Endometrial microvascular endothelial cells (primary cell): ENCODE data around the gene HMCN2. TPM values are rescaled to one million over a fixed set of nuclear protein-coding genes. Genes with fewer than 3 reads are reported as not detected.

ENCODE experiments used
- in situ Hi-C: cut with HindIII; loops from 2 replicates; pipeline ENCODE4 v1.10.0; 2017; ENCODE audit warnings: low sequenced_read_pairs, low pct_unique_long_range_greater_than_20kb; ENCODE audit errors: inconsistent ontology term
- total RNA-seq: library from RNA; depleted of rRNA; stranded (reverse); fragments of >200 nt; gene quantifications from one replicate; pipeline ENCODE4 v1.2.3, GENCODE V29; 2015; ENCODE audit errors: inconsistent ontology term

Gene HMCN2
- total RNA-seq, 1 donor from 2014 or later, result not detected

GRCh38 chr9:130410443-130410842 is 144.9 kb downstream of the HMCN2 start:
- in situ Hi-C loops, result no loop called here

- in situ Hi-C loops, result no loop called here
Observed at GRCh38 chr9:130411566-130411915, 146.0 kb downstream of the HMCN2 start.

DNA sequence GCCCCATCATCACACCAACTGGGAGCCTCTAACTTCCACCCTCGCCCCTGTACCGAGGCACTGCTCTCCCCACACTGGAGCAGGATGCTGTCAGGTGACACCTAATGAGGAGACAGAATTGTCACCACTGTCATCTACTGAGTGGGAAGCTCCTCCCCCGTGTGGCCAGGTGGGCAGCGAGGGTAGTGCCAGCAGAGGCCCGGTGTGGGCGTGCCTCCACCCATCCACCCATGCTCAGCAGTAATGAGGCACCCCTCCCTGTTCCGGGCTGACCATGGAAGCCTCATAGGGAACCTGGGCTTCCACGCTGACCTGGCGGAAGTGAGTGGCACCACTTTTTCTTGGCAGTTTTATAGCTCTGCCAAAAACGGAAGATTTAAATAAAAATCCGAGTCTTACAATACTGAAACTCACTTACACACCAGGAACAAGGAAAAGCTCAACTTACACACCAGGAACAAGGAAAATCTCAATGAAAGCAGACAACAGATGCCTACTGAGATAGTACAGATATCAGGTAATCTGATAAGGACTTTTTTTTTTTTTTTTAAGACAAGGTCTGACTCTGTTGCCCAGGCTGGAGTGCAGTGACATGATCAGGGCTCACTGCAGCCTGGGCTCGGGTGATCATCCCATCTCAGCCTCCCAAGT is 148.6 kb downstream of the HMCN2 start:
- in situ Hi-C loops, result no loop called here

DNA sequence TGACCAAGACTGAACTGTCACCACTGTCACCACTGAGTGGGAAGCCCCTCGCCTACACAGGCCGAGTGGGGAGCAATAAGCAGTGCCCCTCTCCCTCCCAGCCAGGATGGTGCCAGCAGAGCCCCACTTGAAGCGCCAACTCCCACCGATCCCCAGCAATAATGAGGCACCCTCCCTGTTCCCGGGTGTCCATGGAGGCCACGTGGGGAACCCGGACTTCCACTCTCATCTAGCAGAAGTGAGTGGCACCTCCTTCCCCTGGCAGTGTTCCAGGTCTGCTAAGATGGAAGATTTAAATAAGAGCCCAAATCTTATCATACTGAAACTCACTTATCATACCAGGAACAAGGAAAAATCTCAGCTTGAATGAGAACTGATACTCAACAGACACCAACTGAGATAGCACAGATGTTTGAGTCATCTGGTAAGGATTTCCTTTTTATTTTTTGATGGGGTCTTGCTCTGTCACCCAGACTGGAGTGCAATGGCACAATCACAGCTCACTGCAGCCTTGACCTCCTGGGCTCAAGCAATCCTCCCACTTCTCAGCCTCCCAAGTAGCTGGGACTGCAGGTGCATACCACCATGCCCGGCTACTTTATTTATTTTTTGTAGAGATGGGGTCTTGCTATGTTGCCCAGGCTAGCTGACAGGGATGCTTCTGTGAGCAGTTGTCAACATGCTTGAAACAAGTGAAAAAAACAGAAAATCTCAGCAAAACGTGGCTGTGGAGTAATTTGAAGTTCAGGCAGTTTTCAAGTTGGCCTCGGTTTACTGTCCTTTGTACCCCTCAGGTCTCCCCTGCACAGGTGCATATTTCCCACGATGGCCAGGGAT is 149.6 kb downstream of the HMCN2 start:
- in situ Hi-C loops, result no loop called here

DNA sequence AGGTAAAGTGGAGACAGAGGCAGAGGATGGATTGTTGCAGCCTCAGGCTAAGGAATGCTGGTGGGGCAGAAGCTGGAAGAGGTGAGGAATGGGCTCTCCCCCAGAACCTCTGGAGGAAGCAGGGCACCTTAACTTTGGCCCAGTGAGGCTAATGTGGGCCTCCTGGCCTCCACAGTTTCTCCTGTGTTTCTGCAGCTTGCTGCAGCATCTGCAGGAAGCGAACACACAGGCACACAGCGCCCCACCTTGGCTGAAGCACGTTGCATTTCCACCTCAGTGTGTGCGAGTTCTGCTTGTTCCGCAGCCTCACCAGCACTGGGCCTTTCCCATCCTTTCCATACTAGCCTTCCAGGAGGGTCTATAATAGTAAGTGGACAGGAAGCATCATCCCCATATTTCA is 152.0 kb downstream of the HMCN2 start:
- in situ Hi-C loops, result no loop called here

GRCh38 chr9:130418776-130419175 is 153.2 kb downstream of the HMCN2 start:
- in situ Hi-C loops, result no loop called here

- in situ Hi-C loops, result no loop called here
Observed at GRCh38 chr9:130419521-130420035, 154.0 kb downstream of the HMCN2 start.

DNA sequence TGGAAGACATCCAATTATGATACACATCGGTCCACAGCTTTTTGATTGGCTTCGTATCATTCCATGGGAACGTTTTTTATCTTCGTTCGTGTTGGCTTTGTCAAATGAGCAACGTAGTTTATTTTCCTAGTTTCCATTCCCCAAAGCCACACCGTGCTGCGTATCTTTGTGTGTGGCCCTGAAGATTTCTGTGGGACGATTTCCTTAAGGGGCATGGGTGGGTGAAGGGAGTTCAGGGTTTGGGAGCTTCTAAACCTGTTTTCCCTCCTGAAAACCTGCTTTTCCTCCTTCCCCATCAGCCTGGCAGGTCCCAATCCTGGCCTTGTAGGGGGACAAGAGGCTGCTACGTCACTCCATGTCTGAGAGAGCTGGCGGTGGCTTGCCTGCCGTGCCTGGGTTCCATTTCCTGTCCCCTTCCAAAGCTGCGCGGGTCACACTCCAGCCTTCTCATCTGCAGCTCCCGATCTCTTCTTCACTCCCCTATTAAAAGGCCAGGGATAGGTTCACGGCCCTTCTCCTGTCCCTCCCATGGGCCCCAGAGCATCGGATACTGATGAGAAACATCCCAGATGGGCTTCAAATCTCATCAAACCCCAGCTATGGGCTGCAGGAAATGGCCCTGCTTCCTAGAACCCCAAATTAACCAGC is 155.7 kb downstream of the HMCN2 start:
- in situ Hi-C loops, result no loop called here

DNA sequence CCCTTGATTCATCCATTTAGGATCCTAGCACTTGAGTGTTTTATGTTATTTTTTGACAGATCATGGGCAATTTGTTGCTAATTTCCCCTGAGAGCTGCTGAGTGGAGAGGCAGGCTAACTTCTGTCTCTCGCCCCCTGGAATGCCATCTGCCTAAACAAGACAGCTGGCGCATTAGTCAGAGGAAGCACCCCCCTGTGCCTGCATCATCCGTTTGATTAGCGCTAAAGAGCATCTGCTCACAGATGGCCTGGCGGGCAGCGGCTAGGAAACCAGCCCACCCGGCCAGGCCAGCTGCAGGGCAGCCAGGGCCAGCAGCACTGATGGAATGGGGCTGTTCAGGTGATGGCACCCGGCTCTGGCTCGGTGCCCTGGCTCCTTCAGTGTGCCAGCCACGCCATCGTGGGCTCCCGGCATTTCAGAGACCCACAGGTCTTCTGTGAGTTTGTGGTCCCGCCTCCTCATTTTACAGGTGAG is 156.3 kb downstream of the HMCN2 start:
- in situ Hi-C loops, result no loop called here

- in situ Hi-C loops, result no loop called here
Observed at GRCh38 chr9:130422546-130422945, 157.0 kb downstream of the HMCN2 start.

DNA sequence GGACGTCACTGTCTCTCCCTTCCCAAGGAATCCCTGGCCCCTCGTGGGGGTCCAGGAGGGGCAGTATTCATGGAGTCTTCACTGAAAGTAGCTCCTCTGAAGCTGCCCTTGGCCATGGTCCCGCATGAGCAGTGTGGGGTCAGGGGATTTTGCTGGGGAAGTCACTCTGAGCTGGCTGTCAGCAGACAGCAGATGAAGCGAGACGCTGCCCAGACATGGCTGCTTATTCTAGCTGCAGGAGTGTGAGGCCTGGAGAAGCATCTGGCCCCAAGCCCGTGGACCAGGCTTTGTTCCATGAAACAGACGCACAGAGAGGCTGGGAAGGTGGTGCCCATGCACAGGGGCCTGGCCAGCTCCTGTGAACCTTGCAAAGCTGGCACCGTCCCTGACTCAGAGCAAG is 157.7 kb downstream of the HMCN2 start:
- in situ Hi-C loops, result no loop called here

GRCh38 chr9:130424595-130425454 is 159.3 kb downstream of the HMCN2 start:
- in situ Hi-C loops, result no loop called here

GRCh38 chr9:130425741-130426466 is 160.3 kb downstream of the HMCN2 start:
- in situ Hi-C loops, result no loop called here

DNA sequence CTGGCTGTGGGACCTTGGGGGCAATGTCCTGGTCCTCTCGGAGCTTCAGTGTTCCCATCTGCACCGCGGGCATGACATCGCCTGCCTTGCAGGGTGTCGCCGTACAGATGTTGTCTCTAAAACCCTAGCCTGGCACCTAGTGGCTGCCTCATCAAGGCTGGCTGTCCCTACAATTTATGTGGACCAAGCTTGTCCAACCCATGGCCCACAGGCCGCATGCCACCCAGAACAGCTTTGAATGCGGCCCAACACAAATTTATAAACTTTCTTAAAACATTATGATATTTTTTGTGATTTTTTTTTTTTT is 160.9 kb downstream of the HMCN2 start:
- in situ Hi-C loops, result no loop called here

GRCh38 chr9:130426883-130427282 is 161.3 kb downstream of the HMCN2 start:
- in situ Hi-C loops, result no loop called here

DNA sequence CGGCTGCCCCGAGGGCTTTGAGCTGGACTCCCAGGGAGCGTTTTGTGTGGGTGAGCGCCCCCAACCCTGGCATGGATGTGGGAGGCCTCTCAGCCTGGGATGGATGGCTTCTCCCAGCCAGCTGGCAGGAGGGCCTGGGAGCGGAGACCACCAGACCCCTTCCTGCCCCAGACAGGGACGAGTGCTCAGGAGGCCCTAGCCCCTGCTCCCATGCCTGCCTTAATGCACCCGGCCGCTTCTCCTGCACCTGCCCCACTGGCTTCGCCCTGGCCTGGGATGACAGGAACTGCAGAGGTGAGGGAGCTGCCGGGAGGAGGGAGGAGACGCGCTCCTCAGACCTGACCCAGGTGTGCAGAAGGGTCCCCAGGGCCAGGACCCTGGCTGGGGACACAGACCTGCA is 161.8 kb downstream of the HMCN2 start:
- in situ Hi-C loops, result no loop called here

DNA sequence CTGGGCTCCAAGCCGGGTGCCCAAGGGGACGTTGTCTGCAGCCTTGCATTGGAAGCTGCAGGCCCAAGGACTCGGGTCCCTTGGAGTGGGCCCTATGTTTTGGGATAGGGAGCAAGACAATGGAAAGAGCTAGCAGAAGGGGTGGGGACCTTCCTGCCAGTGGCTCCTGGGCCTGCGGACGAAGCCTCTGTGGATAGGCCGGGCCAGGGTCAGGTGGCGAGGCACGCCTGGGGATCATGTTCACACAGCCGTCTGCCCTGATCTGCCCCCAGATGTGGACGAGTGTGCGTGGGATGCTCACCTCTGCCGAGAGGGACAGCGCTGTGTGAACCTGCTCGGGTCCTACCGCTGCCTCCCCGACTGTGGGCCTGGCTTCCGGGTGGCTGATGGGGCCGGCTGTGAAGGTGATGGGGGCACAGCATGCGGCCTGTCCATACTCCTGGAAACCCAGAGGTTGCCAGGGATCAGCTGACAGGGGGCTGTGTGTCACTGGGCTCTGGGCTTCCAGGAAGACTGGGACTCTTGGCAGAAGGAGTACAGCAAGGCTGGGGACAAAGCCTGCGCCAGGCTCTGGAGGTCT is 162.6 kb downstream of the HMCN2 start:
- in situ Hi-C loops, result no loop called here

GRCh38 chr9:130429381-130429780 is 163.8 kb downstream of the HMCN2 start:
- in situ Hi-C loops, result no loop called here
